ENCODE results near the gene PIGU. TPM values are rescaled to one million over a fixed set of nuclear protein-coding genes. Genes with fewer than 3 reads are reported as not detected.
"Not testable (repeated sequence)": the region's sequence is repeated elsewhere in the genome, so short reads cannot be mapped to it uniquely, and the experiment has no call there.

PIGU gene
- total RNA-seq, result 41.5 TPM

- Histone ChIP-seq H3K4me1 (peaks cover 0 to 2% of the 10 kb centered on the region in 2 donors), H3K4me3 (peak within 1 kb of the TSS; percentile 65 to 98), H3K9me3 (no peaks in the 10 kb centered on the region), H3K36me3 (no peaks in the 10 kb centered on the region), H3K27ac (peak within 1 kb of the TSS; percentile 64 to 74), H3K27me3 (no peaks in the 10 kb centered on the region)
- peak; percentile 81 to 97 for DNase-seq (ENCODE audit: low spot score in 2 of 2)
- intact Hi-C loops (cut with DNase I), result loop anchor here (1.0 kb wide), 3 partner anchors 27 to 119 kb away; partner anchors contain the start of genes MAP1LC3A and TP53INP2
- peak; percentile 33 to 37 (median 34) for TF ChIP-seq CTCF (IDR thresholded peaks at IDR 0.05)
Measured at GRCh38 chr20:34676642-34677373, at the start of gene PIGU. TSS of gene PIGU (minus strand) at chr20:34677092. CDS start at chr20:34677085, 7 bp downstream.

GRCh38 chr20:34724172-34724571 lies 47.3 kb upstream of the PIGU start:
- no peaks in the 10 kb centered on the region for H3K4me1 ChIP-seq
- intact Hi-C loops (cut with DNase I), result no loop called here
- no peaks in the 10 kb centered on the region for H3K9me3 ChIP-seq
- H3K36me3 ChIP-seq, result peaks cover 35 to 48% of the 10 kb centered on the region in 2 donors
- no peak overlapping the region for H3K27ac ChIP-seq
- no peak overlapping the region for H3K4me3 ChIP-seq
- no peak for TF ChIP-seq CTCF (IDR thresholded peaks at IDR 0.05)
- no peak for DNase-seq (ENCODE audit: low spot score in 2 of 2)
- H3K27me3 ChIP-seq, result no peaks in the 10 kb centered on the region

GRCh38 chr20:34722560-34722959 lies 45.7 kb upstream of the PIGU start:
- H3K27ac ChIP-seq; DNase-seq (ENCODE audit: low spot score in 2 of 2); H3K27me3 ChIP-seq; H3K4me3 ChIP-seq; H3K9me3 ChIP-seq; intact Hi-C loops (cut with DNase I); H3K4me1 ChIP-seq: not testable (repeated sequence)
- H3K36me3 ChIP-seq, result peaks cover 35 to 46% of the 10 kb centered on the region in 2 donors

- H3K36me3 ChIP-seq, result peaks cover 25 to 30% of the 10 kb centered on the region in 2 donors
Measured at GRCh38 chr20:34720266-34720665, 43.4 kb upstream of the PIGU start.

GRCh38 chr20:34719242-34720017 lies 42.5 kb upstream of the PIGU start:
- H3K36me3 ChIP-seq, result peaks cover 18 to 30% of the 10 kb centered on the region in 2 donors
- H3K27me3 ChIP-seq; H3K27ac ChIP-seq; H3K4me3 ChIP-seq; H3K4me1 ChIP-seq; DNase-seq (ENCODE audit: low spot score in 2 of 2); intact Hi-C loops (cut with DNase I); H3K9me3 ChIP-seq: not testable (repeated sequence)

More at GRCh38 chr20:34720266-34720665, 43.4 kb upstream of the PIGU start:
- Histone ChIP-seq H3K9me3 (no peaks in the 10 kb centered on the region), H3K27me3 (no peaks in the 10 kb centered on the region), H3K27ac (no peak overlapping the region), H3K4me1 (no peaks in the 10 kb centered on the region), H3K4me3 (no peak overlapping the region)
- no peak for TF ChIP-seq CTCF (IDR thresholded peaks at IDR 0.05)
- DNase-seq (ENCODE audit: low spot score in 2 of 2), result no peak
- intact Hi-C loops (cut with DNase I), result no loop called here

GRCh38 chr20:34717230-34718095 lies 40.6 kb upstream of the PIGU start:
- Histone ChIP-seq H3K4me3 (no peak overlapping the region), H3K27me3 (no peaks in the 10 kb centered on the region), H3K27ac (no peak overlapping the region), H3K9me3 (no peaks in the 10 kb centered on the region), H3K4me1 (no peaks in the 10 kb centered on the region), H3K36me3 (peaks cover 20 to 25% of the 10 kb centered on the region in 2 donors)
- no peak for DNase-seq (ENCODE audit: low spot score in 2 of 2)
- intact Hi-C loops (cut with DNase I), result no loop called here
- TF ChIP-seq CTCF (IDR thresholded peaks at IDR 0.05), result no peak
